OCI-LY3 (cell line): ENCODE measurements around the gene HIP1.
"Not testable (repeated sequence)": the region's sequence is repeated elsewhere in the genome, so short reads cannot be mapped to it uniquely, and the experiment has no call there.

Experiments
- H2AFZ ChIP-seq: fragments of 200-600, 300-600 bp; shearing (Covaris generic); 2 replicates; pipeline ENCODE4 v1.6.0; 2014; ENCODE audit warnings: antibody characterized with exemption, low read depth, low read length
- H3K27ac ChIP-seq: fragments of 200-600, 300-600 bp; sonication (generic); 2 replicates; pipeline ENCODE4 v1.5.1; 2014; ENCODE audit warnings: mild to moderate bottlenecking, low read length, moderate library complexity, mixed read lengths
- H3K27me3 ChIP-seq: fragments of 200-600, 300-600 bp; sonication (generic); 2 replicates; pipeline ENCODE4 v1.6.1; 2014; ENCODE audit warnings: low read depth, low read length, mixed read lengths
- H3K36me3 ChIP-seq: fragments of 200-600, 300-600 bp; sonication (generic); replicated peaks from 2 replicates; pipeline ENCODE3; 2014; ENCODE audit warnings: low read depth, low read length, mixed read lengths
- H3K4me1 ChIP-seq: fragments of 300-600, 200-600 bp; sonication (generic); 2 replicates; pipeline ENCODE4 v1.6.1; 2014; ENCODE audit warnings: low read length, mixed read lengths
- H3K4me2 ChIP-seq: fragments of 200-600, 300-600 bp; sonication (generic); 2 replicates; pipeline ENCODE4 v1.6.1; 2014; ENCODE audit warnings: low read length, mixed read lengths
- H3K4me3 ChIP-seq: fragments of 300-600, 200-600 bp; sonication (generic); 2 replicates; pipeline ENCODE4 v1.5.1; 2014; ENCODE audit warnings: antibody characterized with exemption, mild to moderate bottlenecking, low read length, moderate library complexity
- H3K79me2 ChIP-seq: fragments of 300-600, 200-600 bp; shearing (Covaris generic); 2 replicates; pipeline ENCODE4 v1.6.1; 2014; ENCODE audit warnings: mild to moderate bottlenecking, low read length, mixed read lengths
- H3K9ac ChIP-seq: fragments of 300-600, 200-600 bp; shearing (Covaris generic); 2 replicates; pipeline ENCODE4 v1.6.0; 2014; ENCODE audit warnings: mild to moderate bottlenecking, low read length, moderate library complexity
- H3K9me3 ChIP-seq: fragments of 200-600, 300-600 bp; shearing (Covaris generic); 2 replicates; pipeline ENCODE4 v1.6.1; 2014; ENCODE audit warnings: low read length, mixed read lengths; ENCODE audit not compliant: insufficient read depth
- H4K20me1 ChIP-seq: fragments of 200-600, 300-600 bp; sonication (generic); 2 replicates; pipeline ENCODE4 v1.6.1; 2016; ENCODE audit warnings: low read length, mixed read lengths; ENCODE audit not compliant: insufficient read depth
- CTCF ChIP-seq: fragments of 200-600, 300-600 bp; sonication (generic); IDR thresholded peaks from 2 replicates; pipeline ENCODE4 v1.5.1; 2014; ENCODE audit warnings: antibody characterized with exemption, low read length, low read depth
- EZH2phosphoT487 ChIP-seq: fragments of 200-600 bp; shearing (Covaris generic); IDR thresholded peaks from 2 replicates; pipeline ENCODE4 v1.6.1; 2018; ENCODE audit warnings: antibody characterized with exemption, mixed run types, low read depth

HIP1 gene

GRCh38 chr7:75723444-75723843 lies 15.3 kb downstream of the HIP1 start:
- H3K9ac ChIP-seq = no peak overlapping the region
- no peak overlapping the region for H3K4me3 ChIP-seq
- H3K27me3 ChIP-seq = no peaks in the 10 kb centered on the region
- no peaks in the 10 kb centered on the region for H3K79me2 ChIP-seq
- H3K9me3 ChIP-seq = no peaks in the 10 kb centered on the region
- H4K20me1 ChIP-seq = no peaks in the 10 kb centered on the region
- H3K4me1 ChIP-seq = peaks cover 21% of the 10 kb centered on the region
- H3K4me2 ChIP-seq = no peak overlapping the region
- TF ChIP-seq CTCF = no peak
- TF ChIP-seq EZH2phosphoT487 = no peak
- no peak overlapping the region for H2AFZ ChIP-seq
- H3K36me3 ChIP-seq = no peaks in the 10 kb centered on the region
- H3K27ac ChIP-seq = no peak overlapping the region

GRCh38 chr7:75722373-75722772 lies 16.4 kb downstream of the HIP1 start:
- no peaks in the 10 kb centered on the region for H3K36me3 ChIP-seq
- no peaks in the 10 kb centered on the region for H3K27me3 ChIP-seq
- H3K79me2 ChIP-seq = no peaks in the 10 kb centered on the region
- H3K4me1 ChIP-seq = peaks cover 21% of the 10 kb centered on the region
- H3K4me3 ChIP-seq = no peak overlapping the region
- no peak overlapping the region for H3K9ac ChIP-seq
- no peaks in the 10 kb centered on the region for H3K9me3 ChIP-seq
- no peak overlapping the region for H3K4me2 ChIP-seq
- H3K27ac ChIP-seq = no peak overlapping the region
- no peaks in the 10 kb centered on the region for H4K20me1 ChIP-seq
- H2AFZ ChIP-seq = no peak overlapping the region
- no peak for TF ChIP-seq EZH2phosphoT487
- TF ChIP-seq CTCF = no peak

GRCh38 chr7:75721922-75722321 lies 16.8 kb downstream of the HIP1 start:
- H3K27me3 ChIP-seq, H3K4me3 ChIP-seq, H3K4me2 ChIP-seq, H3K9me3 ChIP-seq, H3K36me3 ChIP-seq, H3K27ac ChIP-seq, H2AFZ ChIP-seq, H4K20me1 ChIP-seq, H3K9ac ChIP-seq, H3K79me2 ChIP-seq: not testable (repeated sequence)
- peaks cover 21% of the 10 kb centered on the region for H3K4me1 ChIP-seq

- H3K9me3 ChIP-seq = no peaks in the 10 kb centered on the region
- no peak overlapping the region for H3K27ac ChIP-seq
- H3K4me1 ChIP-seq = peaks cover 21% of the 10 kb centered on the region
- H3K27me3 ChIP-seq = no peaks in the 10 kb centered on the region
- no peaks in the 10 kb centered on the region for H3K36me3 ChIP-seq
- H2AFZ ChIP-seq = no peak overlapping the region
- no peak overlapping the region for H3K9ac ChIP-seq
- H4K20me1 ChIP-seq = no peaks in the 10 kb centered on the region
- no peak overlapping the region for H3K4me3 ChIP-seq
- H3K4me2 ChIP-seq = no peak overlapping the region
- TF ChIP-seq CTCF (no peak), EZH2phosphoT487 (no peak)
- H3K79me2 ChIP-seq = no peaks in the 10 kb centered on the region
These were observed 17.3 kb downstream of the HIP1 start for GRCh38 chr7:75721426-75721825.

- no peak overlapping the region for H3K27ac ChIP-seq
- H4K20me1 ChIP-seq = no peaks in the 10 kb centered on the region
- H3K4me1 ChIP-seq = peaks cover 8% of the 10 kb centered on the region; the same call in 1 of the 2 replicates
- no peaks in the 10 kb centered on the region for H3K27me3 ChIP-seq
- no peak overlapping the region for H2AFZ ChIP-seq
- no peaks in the 10 kb centered on the region for H3K36me3 ChIP-seq
- no peaks in the 10 kb centered on the region for H3K9me3 ChIP-seq
- TF ChIP-seq EZH2phosphoT487 (no peak), CTCF (no peak)
- no peak overlapping the region for H3K9ac ChIP-seq
- H3K4me3 ChIP-seq = no peak overlapping the region
- H3K79me2 ChIP-seq = no peaks in the 10 kb centered on the region
- no peak overlapping the region for H3K4me2 ChIP-seq
These were observed 19.1 kb downstream of the HIP1 start for GRCh38 chr7:75719626-75720025.
